HPDE6-E6E7 (cell line): ENCODE measurements around the gene RAB32.

ENCODE experiments used
- DNase-seq: peaks from one replicate; pipeline ENCODE4 v3.0.0; 2011; ENCODE audit warnings: missing footprints; ENCODE audit errors: extremely low spot score

RAB32 gene

DNA sequence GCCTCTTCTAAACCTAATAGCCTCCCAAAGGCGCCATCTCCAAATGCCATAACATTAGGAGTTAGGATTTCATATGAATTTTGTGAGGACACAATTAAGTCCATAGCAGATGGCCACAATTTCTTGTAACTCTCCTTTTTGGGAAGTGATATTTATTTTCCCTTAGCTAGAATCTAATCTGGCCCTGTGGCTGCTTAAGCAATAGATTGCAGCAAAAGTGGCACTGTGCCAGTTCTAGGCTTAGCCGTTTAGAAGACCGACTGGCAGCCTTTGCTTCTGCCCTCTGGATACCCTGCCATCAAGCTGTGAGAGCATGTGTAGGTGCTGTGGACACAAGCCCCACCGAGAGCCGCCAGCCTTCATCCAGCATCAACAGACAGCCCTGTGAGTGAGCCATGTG is 39.2 kb downstream of the RAB32 start:
- no peak for DNase-seq

DNA sequence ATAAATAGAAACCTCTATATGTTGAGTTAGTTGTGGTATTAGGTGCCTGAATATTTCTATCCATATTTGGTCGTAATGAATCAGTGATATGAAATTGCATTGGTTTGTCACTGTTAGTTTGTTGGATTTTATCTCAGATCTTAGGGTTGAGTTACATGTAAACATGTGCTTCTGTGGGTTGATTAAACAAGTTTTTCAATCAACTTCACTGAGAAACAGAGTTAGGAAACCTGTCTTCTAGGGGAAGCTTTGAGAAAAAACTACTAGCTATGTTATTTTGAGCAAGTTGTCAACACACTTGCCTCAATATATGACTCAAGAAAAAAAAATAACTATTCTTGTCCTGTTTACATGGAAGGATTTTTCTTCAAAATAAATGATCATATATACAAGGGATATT is 40.3 kb downstream of the RAB32 start:
- no peak for DNase-seq

DNA sequence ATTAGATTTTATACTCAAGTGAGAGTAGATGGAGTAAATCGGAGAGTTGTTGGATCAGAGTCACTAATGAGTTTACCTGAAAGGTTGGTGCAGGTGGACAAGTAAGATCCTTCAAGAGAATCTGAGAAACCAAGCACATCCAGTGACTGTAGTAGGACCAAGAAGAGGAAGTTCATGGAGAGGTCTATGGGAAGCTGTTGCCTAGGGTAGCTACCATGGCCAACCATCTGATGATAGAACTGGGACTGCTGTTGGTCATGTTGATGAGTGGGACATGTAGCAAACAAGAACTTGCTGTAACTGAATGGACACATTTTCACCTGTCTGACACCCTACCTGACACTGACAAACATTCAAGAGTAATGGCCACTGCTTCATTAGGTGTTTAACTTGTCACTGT is 43.8 kb downstream of the RAB32 start:
- DNase-seq, result no peak

DNA sequence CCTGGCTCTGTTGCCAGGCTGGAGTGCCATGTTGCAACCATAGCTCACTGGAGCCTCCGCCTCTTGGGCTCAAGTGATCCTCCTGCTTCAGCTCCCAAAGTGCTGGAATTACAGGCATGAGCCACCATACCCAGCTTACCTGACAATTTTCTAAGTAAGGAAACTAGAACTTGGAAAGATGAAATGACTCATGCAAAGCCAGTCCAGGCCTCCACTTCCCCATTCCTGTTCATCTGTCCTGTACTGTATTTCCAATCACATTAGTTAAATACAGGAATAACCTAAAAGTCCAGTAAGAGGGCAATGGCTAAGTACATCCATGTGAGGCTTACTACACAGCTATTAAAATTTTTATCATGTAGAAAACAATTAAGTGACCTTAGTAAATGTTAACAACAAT is 46.9 kb downstream of the RAB32 start:
- no peak for DNase-seq

DNA sequence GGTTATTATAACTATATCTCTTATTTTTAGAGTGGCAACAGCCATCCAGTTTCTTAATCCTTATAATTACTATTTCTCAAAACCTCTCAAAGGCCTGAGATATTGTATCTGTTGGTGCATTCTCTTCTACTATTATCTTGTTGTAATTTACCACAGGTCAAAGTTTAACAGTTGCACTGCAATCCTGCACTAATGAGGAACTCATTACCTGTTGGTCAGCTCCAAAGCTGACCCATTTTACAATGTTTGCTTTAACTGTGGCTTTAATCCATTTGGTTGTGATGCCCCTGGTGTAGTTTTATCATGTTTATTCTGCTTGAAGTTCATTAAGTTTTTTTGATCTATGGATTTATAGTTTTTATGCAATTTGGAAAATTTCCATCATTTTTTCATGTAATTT is 48.8 kb downstream of the RAB32 start:
- no peak for DNase-seq

DNA sequence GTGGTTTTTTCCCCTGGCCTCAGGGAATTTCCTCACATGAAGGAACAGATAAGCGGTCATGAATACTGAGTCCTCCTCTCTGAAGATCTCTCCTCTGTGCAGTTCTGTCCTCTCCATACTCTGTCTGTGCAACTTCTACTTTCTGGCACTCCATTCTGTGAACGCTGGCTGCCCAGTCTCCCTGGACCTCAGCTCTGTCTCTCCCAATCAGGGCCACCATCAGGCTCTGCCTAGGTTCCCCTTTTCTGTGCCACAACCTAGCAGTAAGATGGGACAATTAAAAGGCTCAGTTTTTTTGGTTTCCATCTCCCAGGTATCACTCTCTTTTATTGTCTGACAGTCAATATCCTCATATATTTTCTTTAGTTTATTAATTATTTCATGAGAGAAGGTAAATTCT is 50.4 kb downstream of the RAB32 start:
- DNase-seq, result no peak

DNA sequence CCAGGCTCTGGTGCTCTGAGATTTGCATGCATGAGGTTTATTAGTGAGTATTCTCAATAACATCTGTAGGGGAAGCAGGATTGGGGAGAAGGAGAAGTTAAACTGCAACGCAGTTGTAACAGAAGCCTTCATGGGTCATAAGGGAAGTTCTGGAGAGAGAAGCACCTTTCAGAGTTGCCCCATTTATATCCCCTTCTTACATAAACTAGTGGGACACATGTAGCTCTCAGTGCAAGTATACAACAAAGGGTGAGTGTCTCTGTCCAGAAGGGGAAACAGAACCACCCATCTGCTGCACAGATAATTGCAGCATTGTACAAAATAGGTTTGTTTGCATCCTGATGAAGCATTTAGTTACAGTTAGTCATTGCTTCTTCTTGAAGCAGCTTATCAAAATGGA is 50.9 kb downstream of the RAB32 start:
- DNase-seq, result no peak

DNA sequence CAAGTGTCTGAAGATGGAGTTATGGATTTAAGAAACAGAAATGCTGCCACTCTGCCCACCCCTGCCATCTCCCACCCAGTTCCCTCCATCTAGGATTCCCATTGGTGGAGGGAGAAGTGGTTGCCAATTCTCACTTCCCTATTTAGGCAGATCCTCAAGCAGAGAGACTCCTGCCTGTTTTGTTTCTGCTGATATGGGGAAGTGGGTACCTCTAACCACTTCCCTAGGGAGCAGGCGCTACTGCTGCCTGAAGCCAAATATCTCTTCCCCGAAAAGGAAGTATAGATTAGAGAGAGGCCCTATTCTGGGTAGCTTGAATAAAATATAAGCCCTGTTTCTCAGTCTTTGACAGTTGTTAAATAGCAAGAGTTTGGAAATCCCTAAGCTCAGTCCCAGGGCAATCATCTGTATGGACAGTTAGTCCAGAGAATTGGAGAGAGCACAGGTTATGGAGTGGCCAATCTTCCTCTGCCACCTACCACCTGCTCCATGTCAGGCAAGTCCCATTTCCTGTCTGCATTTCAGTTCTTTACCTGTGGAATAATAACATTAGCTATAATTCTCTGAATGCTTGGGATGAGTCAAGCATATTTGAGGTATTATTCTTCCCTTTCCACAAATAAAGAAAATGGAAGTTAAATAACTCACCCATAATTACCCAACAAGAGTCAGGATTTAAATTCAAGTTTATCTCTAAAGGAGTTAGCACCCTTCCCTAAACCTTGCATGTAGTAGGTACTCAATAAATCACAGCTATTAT is 52.5 kb downstream of the RAB32 start:
- DNase-seq, result no peak

DNA sequence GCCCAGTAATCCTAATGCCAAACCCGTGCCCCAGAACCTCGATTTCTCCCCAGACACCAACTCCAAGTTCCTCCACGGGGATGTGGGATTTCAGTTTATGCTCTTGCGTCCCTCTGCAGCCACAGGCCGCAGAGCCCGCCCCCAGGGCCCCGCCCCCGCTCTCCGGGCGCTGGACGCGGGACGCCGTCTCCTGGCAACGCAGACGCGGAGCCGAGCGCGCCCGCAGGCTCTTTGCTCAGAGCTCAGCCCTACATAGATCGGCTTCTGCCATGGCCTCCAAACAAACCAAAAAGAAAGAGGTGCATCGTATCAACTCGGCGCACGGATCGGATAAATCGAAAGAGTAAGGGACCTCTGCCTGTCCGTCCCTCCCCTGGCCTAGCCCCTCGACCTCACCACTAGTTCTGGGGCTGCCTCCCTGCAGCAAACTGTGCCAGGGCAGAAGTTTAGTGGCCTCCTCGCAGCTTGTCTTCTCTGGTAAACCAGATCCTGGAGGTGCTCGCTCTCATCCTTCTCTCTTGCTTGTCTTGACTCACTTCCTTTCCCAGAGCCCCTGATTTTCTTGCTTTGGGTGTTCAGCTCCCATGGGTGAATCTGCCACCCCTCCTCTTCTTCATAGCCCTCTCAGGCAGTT is 55.3 kb downstream of the RAB32 start, which contains the start of gene ADGB:
Gene ADGB (plus strand): TSS at position 201 of the 634 bp plus-strand sequence. CDS start 69 bp downstream, at position 270.
- DNase-seq, result peak; percentile 40

DNA sequence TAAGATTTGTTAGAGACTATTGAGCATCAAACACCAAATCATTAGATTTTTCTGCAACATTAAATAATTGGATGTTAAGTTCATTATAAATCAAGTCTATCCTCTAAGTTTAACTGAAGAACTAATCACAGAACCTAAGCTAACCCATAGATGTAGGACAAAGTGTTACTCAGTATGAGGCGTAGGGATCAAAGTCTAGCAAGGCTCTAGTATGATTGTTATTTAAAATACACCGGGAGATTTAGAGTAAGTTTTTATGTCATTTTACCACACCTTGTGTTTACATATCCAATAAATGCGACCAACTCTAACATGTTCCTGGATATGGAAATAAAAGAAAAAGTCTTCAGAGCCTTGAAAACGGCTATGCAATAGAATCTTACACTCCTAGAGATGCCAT is 57.7 kb downstream of the RAB32 start:
- no peak for DNase-seq

DNA sequence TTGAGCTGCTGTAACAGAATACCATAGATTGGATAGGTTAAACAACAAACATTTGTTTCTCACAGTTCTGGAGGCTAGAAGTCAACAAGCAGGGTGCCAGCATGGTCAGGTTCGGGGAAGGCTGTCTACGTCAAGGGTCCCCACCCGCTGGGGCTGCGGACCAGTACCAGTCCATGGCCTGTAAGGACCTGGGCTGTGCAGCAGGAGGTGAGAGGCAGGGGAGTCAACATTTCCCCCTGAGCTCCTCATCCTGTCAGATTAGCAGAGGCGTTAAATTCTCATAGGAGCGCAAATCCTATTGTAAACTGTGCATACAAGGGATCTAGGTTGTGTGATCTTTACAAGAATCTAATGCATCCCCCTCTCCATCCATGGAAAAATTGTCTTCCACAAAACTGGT is 58.9 kb downstream of the RAB32 start:
- DNase-seq, result no peak
